Measurements from ENCODE around the gene NEFH. TPM values are rescaled to one million over a fixed set of nuclear protein-coding genes. Genes with fewer than 3 reads are reported as not detected.

The NEFH gene
- total RNA-seq, 2 experiments from 2014 or later = 4.1 to 4.4 TPM

GRCh38 chr22:29447906-29448305 is 32.1 kb upstream of the NEFH start:
- Mint-ChIP-seq H3K36me3 (no peaks in the 10 kb centered on the region), H3K9me3 (no peaks in the 10 kb centered on the region), H3K4me3 (no peak overlapping the region), H3K27ac (no peak overlapping the region), H3K27me3 (peaks cover 2% of the 10 kb centered on the region), H3K4me1 (ENCODE audit: low read depth) (no peaks in the 10 kb centered on the region)
- no peak for DNase-seq
- intact Hi-C loops (cut with micrococcal nuclease) = no loop called here
- ChIA-PET CTCF (no interaction called here), POLR2A (no interaction called here)

- no peaks in the 10 kb centered on the region for H3K4me1 Mint-ChIP-seq (ENCODE audit: low read depth)
- H3K4me3 Mint-ChIP-seq = no peak overlapping the region
- ChIA-PET POLR2A (no interaction called here), CTCF (no interaction called here)
- intact Hi-C loops (cut with micrococcal nuclease) = no loop called here
- no peaks in the 10 kb centered on the region for H3K36me3 Mint-ChIP-seq
- no peak overlapping the region for H3K27ac Mint-ChIP-seq
- DNase-seq = no peak
- H3K27me3 Mint-ChIP-seq = no peaks in the 10 kb centered on the region
- no peaks in the 10 kb centered on the region for H3K9me3 Mint-ChIP-seq
Observed at GRCh38 chr22:29449296-29449875, 30.6 kb upstream of the NEFH start.

DNA sequence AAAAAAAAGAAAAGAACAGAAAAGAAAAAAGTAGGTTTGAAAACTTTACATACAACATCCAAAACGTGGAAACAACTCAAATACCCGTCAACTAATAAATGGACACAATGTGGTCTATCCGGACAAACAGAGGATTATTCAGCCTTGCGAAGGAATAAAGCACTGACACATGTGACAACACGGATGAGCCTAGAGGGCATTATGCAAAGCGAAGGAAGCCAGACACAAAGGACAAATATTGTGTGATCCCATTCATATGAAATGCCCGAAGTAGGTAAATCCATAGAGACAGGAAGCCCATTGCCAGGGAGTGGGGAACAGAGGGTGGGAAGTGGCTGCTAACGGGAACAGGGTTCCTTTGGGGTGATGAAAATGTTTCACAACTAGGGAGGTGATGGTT is 29.8 kb upstream of the NEFH start:
- DNase-seq = no peak
- Mint-ChIP-seq H3K36me3 (no peaks in the 10 kb centered on the region), H3K27ac (no peak overlapping the region), H3K9me3 (no peaks in the 10 kb centered on the region), H3K4me3 (no peak overlapping the region), H3K27me3 (no peaks in the 10 kb centered on the region), H3K4me1 (ENCODE audit: low read depth) (no peaks in the 10 kb centered on the region)
- CTCF ChIA-PET = no interaction called here
- POLR2A ChIA-PET = no interaction called here
- intact Hi-C loops (cut with micrococcal nuclease) = no loop called here

DNA sequence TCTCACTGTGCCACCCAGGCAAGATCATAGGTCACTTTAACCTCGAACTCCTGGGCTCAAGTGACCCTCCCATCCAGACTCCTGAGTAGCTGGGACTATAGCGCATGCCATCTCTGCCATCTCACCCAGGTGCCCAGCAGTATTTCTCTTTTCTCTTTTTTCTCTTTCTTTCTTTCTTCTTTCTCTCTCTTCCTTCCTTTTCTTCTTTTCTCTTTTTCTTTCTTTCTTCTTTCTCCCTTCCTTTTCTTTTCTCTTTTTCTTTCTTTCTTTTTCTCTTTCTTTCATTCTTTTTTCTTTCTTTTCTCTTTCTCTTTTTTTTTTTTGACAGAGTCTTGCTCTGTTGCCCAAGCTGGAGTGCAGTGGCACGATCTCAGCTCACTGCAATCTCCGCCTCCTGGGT is 28.2 kb upstream of the NEFH start:
- H3K9me3 Mint-ChIP-seq = no peaks in the 10 kb centered on the region
- intact Hi-C loops (cut with micrococcal nuclease) = no loop called here
- H3K4me3 Mint-ChIP-seq = no peak overlapping the region

DNA sequence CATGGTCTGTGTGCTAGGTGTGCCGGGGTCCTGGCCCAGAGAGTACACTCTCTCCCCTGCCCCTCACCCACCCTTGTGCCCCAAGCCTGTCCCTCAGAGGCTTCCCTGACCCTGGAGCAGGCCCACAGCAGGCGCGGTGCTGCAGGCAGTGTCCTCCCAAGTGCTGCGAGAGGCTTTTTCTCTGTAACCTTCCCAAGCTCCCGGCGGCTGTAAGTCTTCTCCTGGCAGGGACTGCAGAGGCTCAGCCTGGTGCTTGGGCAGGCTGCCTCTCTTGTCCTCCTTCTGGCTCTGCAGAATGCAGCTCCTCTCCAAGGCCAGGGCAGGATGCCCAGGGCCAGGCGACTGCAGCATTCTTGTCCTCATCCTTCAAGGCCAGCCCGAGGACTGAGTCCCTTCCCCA is 25.7 kb upstream of the NEFH start:
- POLR2A ChIA-PET = no interaction called here
- Mint-ChIP-seq H3K27ac (no peak overlapping the region), H3K27me3 (no peaks in the 10 kb centered on the region), H3K36me3 (no peaks in the 10 kb centered on the region), H3K9me3 (no peaks in the 10 kb centered on the region), H3K4me1 (ENCODE audit: low read depth) (no peaks in the 10 kb centered on the region), H3K4me3 (no peak overlapping the region)
- CTCF ChIA-PET = no interaction called here
- DNase-seq = no peak
- intact Hi-C loops (cut with micrococcal nuclease) = no loop called here

More for the DNA sequence above, 28.2 kb upstream of the NEFH start:
- H3K27me3 Mint-ChIP-seq = no peaks in the 10 kb centered on the region
- ChIA-PET CTCF (no interaction called here), POLR2A (interaction anchor here (0.7 kb wide), 1 partner anchor 506 kb away, joined by 3 read pairs; no protein-coding TSS in a partner anchor)
- H3K36me3 Mint-ChIP-seq = no peaks in the 10 kb centered on the region
- H3K27ac Mint-ChIP-seq = no peak overlapping the region
- no peaks in the 10 kb centered on the region for H3K4me1 Mint-ChIP-seq (ENCODE audit: low read depth)
- DNase-seq = no peak

DNA sequence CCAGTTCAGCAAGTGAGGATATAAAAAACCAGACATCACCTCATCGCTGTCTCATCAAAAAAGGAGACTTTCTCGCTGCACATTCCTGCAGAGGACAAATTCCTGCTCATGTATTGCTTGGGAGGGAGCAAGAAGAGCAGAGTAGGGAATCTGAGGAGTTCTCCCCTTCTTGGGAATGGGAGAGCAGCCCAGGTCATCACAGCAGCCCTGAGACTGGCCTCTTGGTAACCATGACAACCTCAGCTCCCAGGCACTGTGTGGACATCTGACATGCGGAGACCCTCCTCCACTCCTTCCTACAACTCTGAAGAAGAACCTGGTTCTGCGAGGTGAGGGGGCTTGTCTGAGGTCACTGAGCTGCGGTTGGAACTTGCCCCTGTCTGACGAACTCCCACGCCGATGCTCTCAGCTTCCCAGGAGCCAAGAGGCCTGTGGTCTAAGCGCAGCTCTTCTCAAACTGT is 23.8 kb upstream of the NEFH start:
- no peaks in the 10 kb centered on the region for H3K9me3 Mint-ChIP-seq
- no peaks in the 10 kb centered on the region for H3K27me3 Mint-ChIP-seq
- no peak for DNase-seq
- H3K36me3 Mint-ChIP-seq = no peaks in the 10 kb centered on the region
- POLR2A ChIA-PET = no interaction called here
- intact Hi-C loops (cut with micrococcal nuclease) = no loop called here
- H3K4me1 Mint-ChIP-seq (ENCODE audit: low read depth) = no peaks in the 10 kb centered on the region
- no peak overlapping the region for H3K27ac Mint-ChIP-seq
- CTCF ChIA-PET = no interaction called here
- no peak overlapping the region for H3K4me3 Mint-ChIP-seq

DNA sequence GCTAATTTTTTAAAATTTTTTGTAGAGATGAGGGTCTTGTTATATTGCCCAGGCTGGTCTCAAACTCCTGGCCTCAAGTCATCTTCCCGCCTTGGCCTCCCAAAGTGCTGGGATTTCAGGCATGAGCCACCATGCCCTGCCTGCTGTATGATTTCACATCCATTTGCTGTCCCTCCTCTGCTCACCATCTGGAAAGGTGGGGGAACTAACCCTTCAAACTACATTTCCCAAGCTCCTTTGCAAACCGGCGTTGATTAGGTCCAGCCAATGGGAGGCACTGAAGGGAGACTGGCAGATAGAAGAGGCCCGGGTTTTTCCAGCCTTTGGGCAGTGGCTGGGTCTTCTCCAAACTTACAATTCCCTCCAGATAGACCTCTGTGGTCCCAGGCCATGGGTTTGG is 22.3 kb upstream of the NEFH start:
- Mint-ChIP-seq H3K4me3 (no peak overlapping the region), H3K36me3 (no peaks in the 10 kb centered on the region), H3K9me3 (no peaks in the 10 kb centered on the region), H3K27me3 (no peaks in the 10 kb centered on the region), H3K4me1 (ENCODE audit: low read depth) (no peaks in the 10 kb centered on the region), H3K27ac (no peak overlapping the region)
- CTCF ChIA-PET = interaction anchor here (1.5 kb wide), 1 partner anchor 14 kb away, joined by 5 read pairs; no protein-coding TSS in a partner anchor
- DNase-seq = no peak
- intact Hi-C loops (cut with micrococcal nuclease) = no loop called here
- POLR2A ChIA-PET = no interaction called here

DNA sequence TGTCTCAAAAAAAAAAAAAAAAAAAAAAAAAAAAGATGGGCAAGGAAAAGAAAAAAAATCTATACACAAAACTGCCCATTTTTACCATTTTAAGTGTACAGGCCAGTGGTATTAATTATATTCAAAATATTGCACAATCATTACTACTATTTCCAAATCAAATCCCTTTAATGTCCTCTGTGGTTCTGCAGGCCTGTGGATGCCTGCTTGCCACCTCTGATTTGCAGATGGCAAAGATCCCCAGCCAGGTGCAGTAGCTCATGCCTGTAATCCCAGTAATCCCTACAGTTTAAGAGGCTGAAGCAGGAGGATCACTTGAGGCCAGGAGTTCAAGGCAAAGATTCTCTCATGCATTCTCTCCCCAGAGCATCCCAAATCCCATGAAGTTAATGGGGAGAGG is 21.5 kb upstream of the NEFH start:
- Mint-ChIP-seq H3K36me3 (no peaks in the 10 kb centered on the region), H3K4me3 (no peak overlapping the region), H3K4me1 (ENCODE audit: low read depth) (no peaks in the 10 kb centered on the region), H3K27ac (no peak overlapping the region), H3K9me3 (no peaks in the 10 kb centered on the region), H3K27me3 (no peaks in the 10 kb centered on the region)
- CTCF ChIA-PET = interaction anchor here (1.5 kb wide), 1 partner anchor 13 kb away, joined by 5 read pairs; no protein-coding TSS in a partner anchor
- no peak for DNase-seq
- intact Hi-C loops (cut with micrococcal nuclease) = no loop called here
- POLR2A ChIA-PET = no interaction called here

DNA sequence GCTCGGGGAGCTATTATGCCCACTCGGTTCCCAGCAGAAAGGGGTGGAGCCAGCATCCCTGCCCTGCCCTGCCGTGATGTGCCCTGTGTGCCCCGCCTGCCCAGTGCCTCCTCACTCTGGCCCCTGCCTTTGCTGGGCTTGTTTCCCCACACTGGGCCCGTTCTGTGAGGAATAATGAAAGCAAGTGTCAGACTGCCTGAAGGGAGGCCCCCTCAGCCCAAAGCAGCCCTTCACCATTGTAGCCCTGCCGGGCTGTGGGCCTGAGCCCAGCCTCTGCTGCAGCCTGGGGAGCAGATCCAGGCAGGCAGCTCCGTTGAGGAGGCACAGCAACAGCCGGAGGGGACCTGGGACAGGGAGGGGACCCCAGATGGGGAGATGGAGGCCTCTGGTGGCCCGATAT is 20.2 kb upstream of the NEFH start:
- H3K27me3 Mint-ChIP-seq = no peaks in the 10 kb centered on the region
- no peaks in the 10 kb centered on the region for H3K9me3 Mint-ChIP-seq
- no peaks in the 10 kb centered on the region for H3K36me3 Mint-ChIP-seq
- no peak overlapping the region for H3K27ac Mint-ChIP-seq
- ChIA-PET CTCF (no interaction called here), POLR2A (no interaction called here)
- no peaks in the 10 kb centered on the region for H3K4me1 Mint-ChIP-seq (ENCODE audit: low read depth)
- no peak for DNase-seq
- intact Hi-C loops (cut with micrococcal nuclease) = no loop called here
- H3K4me3 Mint-ChIP-seq = no peak overlapping the region

DNA sequence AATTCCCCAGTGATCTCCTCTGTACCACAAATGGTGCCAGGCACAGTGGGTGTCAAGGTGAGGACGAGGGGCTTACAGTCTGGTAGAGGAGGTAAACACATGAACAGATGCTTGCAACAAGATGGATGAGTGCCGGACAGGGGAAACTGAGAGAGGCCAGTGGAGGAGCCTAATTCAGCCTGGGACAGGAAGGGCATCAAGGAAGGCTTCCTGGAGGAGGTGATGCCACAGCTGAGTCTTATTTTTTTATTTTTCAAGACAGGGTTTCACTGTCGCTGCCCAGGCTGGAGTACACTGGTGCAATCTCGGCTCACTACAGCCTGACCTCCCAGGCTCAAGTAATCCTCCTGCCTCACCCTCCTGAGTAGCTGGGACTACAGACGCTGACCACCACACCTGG is 18.8 kb upstream of the NEFH start:
- ChIA-PET POLR2A (no interaction called here), CTCF (no interaction called here)
- Mint-ChIP-seq H3K4me3 (no peak overlapping the region), H3K27ac (no peak overlapping the region), H3K4me1 (ENCODE audit: low read depth) (no peaks in the 10 kb centered on the region), H3K9me3 (no peaks in the 10 kb centered on the region), H3K27me3 (no peaks in the 10 kb centered on the region), H3K36me3 (no peaks in the 10 kb centered on the region)
- DNase-seq = no peak
- intact Hi-C loops (cut with micrococcal nuclease) = no loop called here

DNA sequence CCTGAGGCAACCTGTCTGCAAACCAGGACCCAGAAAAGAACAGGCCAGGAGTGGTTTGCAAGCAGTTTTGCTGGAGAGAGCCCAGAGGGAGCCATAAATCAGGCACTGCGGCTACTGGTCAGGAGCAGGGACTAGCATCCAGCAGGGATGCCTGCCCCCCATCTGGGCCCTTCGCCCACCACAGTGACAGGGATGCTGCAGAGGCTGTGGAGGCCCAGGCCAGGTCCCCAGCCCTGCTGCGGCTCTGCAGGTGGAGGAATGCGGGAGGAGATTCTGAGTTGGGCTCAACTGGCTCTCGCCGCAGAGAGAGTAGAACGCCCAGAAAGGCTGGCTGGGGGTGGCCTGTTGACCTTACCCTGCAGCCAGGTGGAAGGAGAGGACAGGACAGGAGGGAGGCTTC is 16.4 kb upstream of the NEFH start:
- Mint-ChIP-seq H3K4me3 (no peak overlapping the region), H3K27ac (no peak overlapping the region), H3K4me1 (ENCODE audit: low read depth) (no peaks in the 10 kb centered on the region), H3K36me3 (no peaks in the 10 kb centered on the region), H3K9me3 (no peaks in the 10 kb centered on the region), H3K27me3 (no peaks in the 10 kb centered on the region)
- no peak for DNase-seq
- ChIA-PET POLR2A (no interaction called here), CTCF (no interaction called here)
- intact Hi-C loops (cut with micrococcal nuclease) = no loop called here

GRCh38 chr22:29464581-29464980 is 15.4 kb upstream of the NEFH start:
- no peak for DNase-seq
- no peaks in the 10 kb centered on the region for H3K4me1 Mint-ChIP-seq (ENCODE audit: low read depth)
- CTCF ChIA-PET = no interaction called here
- H3K4me3 Mint-ChIP-seq = no peak overlapping the region
- H3K27ac Mint-ChIP-seq = no peak overlapping the region
- POLR2A ChIA-PET = no interaction called here
- intact Hi-C loops (cut with micrococcal nuclease) = no loop called here
- no peaks in the 10 kb centered on the region for H3K9me3 Mint-ChIP-seq
- H3K36me3 Mint-ChIP-seq = no peaks in the 10 kb centered on the region
- H3K27me3 Mint-ChIP-seq = no peaks in the 10 kb centered on the region

GRCh38 chr22:29469755-29470154 is 10.3 kb upstream of the NEFH start:
- no peaks in the 10 kb centered on the region for H3K9me3 Mint-ChIP-seq
- H3K36me3 Mint-ChIP-seq = no peaks in the 10 kb centered on the region
- no peak overlapping the region for H3K27ac Mint-ChIP-seq
- ChIA-PET POLR2A (no interaction called here), CTCF (no interaction called here)
- no peaks in the 10 kb centered on the region for H3K27me3 Mint-ChIP-seq
- peaks cover 5% of the 10 kb centered on the region for H3K4me1 Mint-ChIP-seq (ENCODE audit: low read depth)
- H3K4me3 Mint-ChIP-seq = no peak overlapping the region
- intact Hi-C loops (cut with micrococcal nuclease) = no loop called here
- DNase-seq = no peak

All from activated CD4-positive, alpha-beta memory T cell treated with anti-CD3 and anti-CD28 coated beads for 36 hours (primary cell).